Measurements from ENCODE around the gene MAPK8IP2. TPM values are rescaled to one million over a fixed set of nuclear protein-coding genes. Genes with fewer than 3 reads are reported as not detected.

The MAPK8IP2 gene
- total RNA-seq, result under 1 TPM; 0.08 to 0.21 TPM

GRCh38 chr22:50600538-50600937 is at the start of gene MAPK8IP2:
Gene MAPK8IP2, plus strand, starts transcription at chr22:50600793. Its CDS starts 26 bp downstream, at chr22:50600819.
- ATAC-seq, result peak; percentile 22 to 50
- Mint-ChIP-seq H3K4me1 (ENCODE audit: low read depth in 2 of 2) (peaks cover 5% of the 10 kb centered on the region in 2 donors), H3K36me3 (no peaks in the 10 kb centered on the region), H3K9me3 (no peaks in the 10 kb centered on the region), H3K27me3 (peaks cover 20 to 27% of the 10 kb centered on the region in 2 donors), H3K4me3 (peak within 1 kb of the TSS; percentile 72), H3K27ac (no peak within 1 kb of the TSS)
- DNase-seq (ENCODE audit: low spot score), result no peak

GRCh38 chr22:50551160-50551752 is 49.3 kb upstream of the MAPK8IP2 start:
- Mint-ChIP-seq H3K9me3 (no peaks in the 10 kb centered on the region), H3K36me3 (no peaks in the 10 kb centered on the region), H3K4me3 (no peak overlapping the region), H3K4me1 (ENCODE audit: low read depth in 2 of 2) (peaks cover 10 to 11% of the 10 kb centered on the region in 2 donors), H3K27me3 (no peaks in the 10 kb centered on the region), H3K27ac (peak overlapping the region; percentile 60 to 83)
- no peak for DNase-seq (ENCODE audit: low spot score)
- no peak for ATAC-seq

GRCh38 chr22:50553310-50553709 is 47.3 kb upstream of the MAPK8IP2 start:
- DNase-seq (ENCODE audit: low spot score) (no peak), ATAC-seq (no peak)
- Mint-ChIP-seq H3K9me3 (no peaks in the 10 kb centered on the region), H3K4me1 (ENCODE audit: low read depth in 2 of 2) (peaks cover 10 to 11% of the 10 kb centered on the region in 2 donors), H3K27ac (no peak overlapping the region), H3K4me3 (no peak overlapping the region), H3K36me3 (no peaks in the 10 kb centered on the region), H3K27me3 (no peaks in the 10 kb centered on the region)

GRCh38 chr22:50556703-50557102 is 43.9 kb upstream of the MAPK8IP2 start:
- H3K4me3 Mint-ChIP-seq, result no peak overlapping the region
- no peaks in the 10 kb centered on the region for H3K9me3 Mint-ChIP-seq
- DNase-seq (ENCODE audit: low spot score) (no peak), ATAC-seq (no peak)
- peaks cover 13 to 14% of the 10 kb centered on the region in 2 donors for H3K4me1 Mint-ChIP-seq (ENCODE audit: low read depth in 2 of 2)
- no peaks in the 10 kb centered on the region for H3K36me3 Mint-ChIP-seq
- no peaks in the 10 kb centered on the region for H3K27me3 Mint-ChIP-seq
- no peak overlapping the region for H3K27ac Mint-ChIP-seq

- no peak for DNase-seq (ENCODE audit: low spot score)
- no peaks in the 10 kb centered on the region for H3K36me3 Mint-ChIP-seq
- no peak for ATAC-seq
- H3K9me3 Mint-ChIP-seq, result no peaks in the 10 kb centered on the region
- H3K4me3 Mint-ChIP-seq, result no peak overlapping the region
- H3K27ac Mint-ChIP-seq, result peak overlapping the region; percentile 58 to 87
- peaks cover 23 to 28% of the 10 kb centered on the region in 2 donors for H3K4me1 Mint-ChIP-seq (ENCODE audit: low read depth in 2 of 2)
- no peaks in the 10 kb centered on the region for H3K27me3 Mint-ChIP-seq
Observed at GRCh38 chr22:50560034-50560433, 40.6 kb upstream of the MAPK8IP2 start.

- Mint-ChIP-seq H3K36me3 (no peaks in the 10 kb centered on the region), H3K4me3 (peak overlapping the region; percentile 95), H3K4me1 (ENCODE audit: low read depth in 2 of 2) (peaks cover 23 to 28% of the 10 kb centered on the region in 2 donors), H3K27ac (peak overlapping the region; percentile 87 to 89), H3K9me3 (no peaks in the 10 kb centered on the region), H3K27me3 (no peaks in the 10 kb centered on the region)
- ATAC-seq (peak; percentile 32 to 38), DNase-seq (ENCODE audit: low spot score) (no peak)
Observed at GRCh38 chr22:50561401-50562358, 38.9 kb upstream of the MAPK8IP2 start.

- H3K4me1 Mint-ChIP-seq (ENCODE audit: low read depth in 2 of 2), result peaks cover 23 to 28% of the 10 kb centered on the region in 2 donors
- no peaks in the 10 kb centered on the region for H3K9me3 Mint-ChIP-seq
- no peaks in the 10 kb centered on the region for H3K27me3 Mint-ChIP-seq
- peak within 1 kb of the TSS; percentile 87 to 89 for H3K27ac Mint-ChIP-seq
- peak within 1 kb of the TSS; percentile 95 for H3K4me3 Mint-ChIP-seq
- no peaks in the 10 kb centered on the region for H3K36me3 Mint-ChIP-seq
- peak; percentile 97 for DNase-seq (ENCODE audit: low spot score)
- peak; percentile 96 to 98 for ATAC-seq
Observed at GRCh38 chr22:50562523-50563412, 37.8 kb upstream of the MAPK8IP2 start, which contains the start of gene SYCE3. Gene SYCE3, minus strand, starts transcription at chr22:50562919. Its CDS starts 6,514 bp downstream, at chr22:50556405.

GRCh38 chr22:50563413-50564160 is 37.0 kb upstream of the MAPK8IP2 start:
- no peaks in the 10 kb centered on the region for H3K36me3 Mint-ChIP-seq

GRCh38 chr22:50564289-50564688 is 36.3 kb upstream of the MAPK8IP2 start:
- H3K27ac Mint-ChIP-seq, result no peak overlapping the region
- DNase-seq (ENCODE audit: low spot score) (no peak), ATAC-seq (no peak)
- no peaks in the 10 kb centered on the region for H3K9me3 Mint-ChIP-seq
- H3K4me1 Mint-ChIP-seq (ENCODE audit: low read depth in 2 of 2), result peaks cover 23 to 28% of the 10 kb centered on the region in 2 donors
- no peaks in the 10 kb centered on the region for H3K27me3 Mint-ChIP-seq
- H3K36me3 Mint-ChIP-seq, result no peaks in the 10 kb centered on the region
- no peak overlapping the region for H3K4me3 Mint-ChIP-seq

More at GRCh38 chr22:50563413-50564160, 37.0 kb upstream of the MAPK8IP2 start:
- Mint-ChIP-seq H3K4me1 (ENCODE audit: low read depth in 2 of 2) (peaks cover 23 to 28% of the 10 kb centered on the region in 2 donors), H3K9me3 (no peaks in the 10 kb centered on the region), H3K27me3 (no peaks in the 10 kb centered on the region), H3K4me3 (peak overlapping the region; percentile 92), H3K27ac (peak overlapping the region; percentile 61 to 83)
- DNase-seq (ENCODE audit: low spot score) (no peak), ATAC-seq (no peak)

GRCh38 chr22:50567721-50568252 is 32.8 kb upstream of the MAPK8IP2 start:
- H3K9me3 Mint-ChIP-seq, result no peaks in the 10 kb centered on the region
- DNase-seq (ENCODE audit: low spot score) (no peak), ATAC-seq (no peak)
- no peak overlapping the region for H3K27ac Mint-ChIP-seq
- H3K36me3 Mint-ChIP-seq, result no peaks in the 10 kb centered on the region
- peaks cover 8 to 11% of the 10 kb centered on the region in 2 donors for H3K4me1 Mint-ChIP-seq (ENCODE audit: low read depth in 2 of 2)
- H3K27me3 Mint-ChIP-seq, result no peaks in the 10 kb centered on the region
- no peak overlapping the region for H3K4me3 Mint-ChIP-seq

- no peaks in the 10 kb centered on the region for H3K27me3 Mint-ChIP-seq
- no peaks in the 10 kb centered on the region for H3K9me3 Mint-ChIP-seq
- DNase-seq (ENCODE audit: low spot score) (no peak), ATAC-seq (no peak)
- no peak overlapping the region for H3K4me3 Mint-ChIP-seq
- no peak overlapping the region for H3K27ac Mint-ChIP-seq
- H3K36me3 Mint-ChIP-seq, result no peaks in the 10 kb centered on the region
- H3K4me1 Mint-ChIP-seq (ENCODE audit: low read depth in 2 of 2), result peaks cover 0 to 3% of the 10 kb centered on the region in 2 donors
Observed at GRCh38 chr22:50568626-50569025, 32.0 kb upstream of the MAPK8IP2 start.

- ATAC-seq (no peak), DNase-seq (ENCODE audit: low spot score) (no peak)
- H3K27me3 Mint-ChIP-seq, result no peaks in the 10 kb centered on the region
- H3K9me3 Mint-ChIP-seq, result no peaks in the 10 kb centered on the region
- H3K36me3 Mint-ChIP-seq, result no peaks in the 10 kb centered on the region
- H3K4me3 Mint-ChIP-seq, result no peak overlapping the region
- no peaks in the 10 kb centered on the region for H3K4me1 Mint-ChIP-seq (ENCODE audit: low read depth in 2 of 2)
- no peak overlapping the region for H3K27ac Mint-ChIP-seq
Observed at GRCh38 chr22:50569041-50569459, 31.5 kb upstream of the MAPK8IP2 start.

All from natural killer cell treated with Interleukin-12 subunit alpha and Interleukin-12 subunit beta and Interleukin-15 and Interleukin-18, amount 100 ng/mL, for 72 hours (primary cell).